DMS153 (cell line): ENCODE data around the gene TMEM203.

Source experiments
- DNase-seq: peaks from one replicate; lab custom pipeline; 2025; lab: John Stamatoyannopoulos, UW

The TMEM203 gene

GRCh38 chr9:137228968-137229896 lies 23.8 kb upstream of the TMEM203 start:
- no peak for DNase-seq

- no peak for DNase-seq
Observed at GRCh38 chr9:137228506-137228967, 23.1 kb upstream of the TMEM203 start.

DNA sequence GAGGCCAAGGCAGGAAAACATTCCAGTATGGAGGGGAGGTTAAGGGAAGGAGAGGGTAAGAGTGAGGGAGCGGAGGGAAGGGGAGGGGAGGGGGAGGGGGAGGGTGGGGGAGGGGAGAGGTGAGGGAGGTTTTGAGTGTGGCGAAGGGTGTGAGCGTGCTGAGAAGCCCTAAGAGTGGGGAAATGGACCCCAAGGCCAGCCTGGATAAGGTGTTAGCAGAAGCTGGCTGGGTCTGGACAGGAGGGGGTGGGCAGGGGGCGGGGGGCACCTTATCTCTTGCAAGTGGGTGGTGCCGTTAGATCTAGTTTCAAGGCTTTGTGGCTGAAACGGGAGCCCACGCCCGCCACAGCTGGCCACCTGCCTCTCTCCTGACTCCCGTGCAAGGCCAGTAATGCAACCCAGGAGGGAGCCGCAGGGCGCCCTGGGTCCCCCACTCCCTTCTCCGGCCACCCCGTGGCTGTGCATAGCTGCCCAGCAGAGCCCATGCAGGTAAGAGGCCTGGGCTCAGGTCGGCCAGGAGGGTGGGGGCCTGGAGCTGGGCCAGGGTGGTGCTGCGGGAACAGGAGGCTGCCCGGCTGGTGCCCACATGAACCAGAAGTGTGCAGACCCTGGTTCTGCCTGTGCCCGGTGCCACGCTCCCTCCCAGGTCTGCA lies 22.5 kb upstream of the TMEM203 start:
- DNase-seq = no peak

- DNase-seq = peak; percentile 63
Observed at GRCh38 chr9:137227054-137227852, 21.8 kb upstream of the TMEM203 start, which contains the start of gene RNF224. Gene RNF224 (plus strand): TSS chr9:137227502. CDS start chr9:137228336, 834 bp downstream.

DNA sequence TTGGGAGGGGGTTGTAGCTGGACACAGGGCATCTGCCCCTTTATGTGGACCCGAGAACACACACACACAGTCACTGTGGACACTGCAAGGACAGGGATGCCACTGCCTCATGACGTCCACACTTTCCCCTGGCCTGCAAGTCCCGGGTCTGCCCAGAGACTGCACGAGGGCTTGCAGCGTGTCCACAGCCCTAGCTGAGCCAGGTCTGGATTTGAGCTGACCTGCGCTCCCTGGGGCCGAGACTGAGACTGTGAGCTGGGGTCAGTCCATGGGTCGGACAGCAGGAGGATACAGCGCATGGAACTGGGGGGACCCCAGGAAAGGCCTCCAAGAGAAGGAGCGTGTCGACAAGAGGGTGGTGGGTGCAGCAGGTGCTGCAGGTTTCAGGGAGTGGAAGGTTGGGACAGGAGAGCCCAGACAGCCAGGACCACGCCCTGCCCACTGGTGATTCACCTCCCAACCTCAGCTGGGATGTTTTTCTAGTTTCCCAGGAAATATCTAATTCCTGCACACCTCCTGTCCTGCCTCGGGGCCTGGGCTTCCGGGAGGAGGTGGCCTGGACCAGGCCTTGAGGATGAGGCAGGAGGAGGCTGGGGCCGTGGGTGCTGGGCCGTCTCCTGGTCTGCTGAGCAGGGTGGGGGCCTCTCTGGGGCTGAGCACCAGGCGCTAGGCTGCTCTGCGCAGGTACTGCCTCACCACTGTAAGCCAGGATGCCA lies 21.0 kb upstream of the TMEM203 start:
- DNase-seq = no peak

DNA sequence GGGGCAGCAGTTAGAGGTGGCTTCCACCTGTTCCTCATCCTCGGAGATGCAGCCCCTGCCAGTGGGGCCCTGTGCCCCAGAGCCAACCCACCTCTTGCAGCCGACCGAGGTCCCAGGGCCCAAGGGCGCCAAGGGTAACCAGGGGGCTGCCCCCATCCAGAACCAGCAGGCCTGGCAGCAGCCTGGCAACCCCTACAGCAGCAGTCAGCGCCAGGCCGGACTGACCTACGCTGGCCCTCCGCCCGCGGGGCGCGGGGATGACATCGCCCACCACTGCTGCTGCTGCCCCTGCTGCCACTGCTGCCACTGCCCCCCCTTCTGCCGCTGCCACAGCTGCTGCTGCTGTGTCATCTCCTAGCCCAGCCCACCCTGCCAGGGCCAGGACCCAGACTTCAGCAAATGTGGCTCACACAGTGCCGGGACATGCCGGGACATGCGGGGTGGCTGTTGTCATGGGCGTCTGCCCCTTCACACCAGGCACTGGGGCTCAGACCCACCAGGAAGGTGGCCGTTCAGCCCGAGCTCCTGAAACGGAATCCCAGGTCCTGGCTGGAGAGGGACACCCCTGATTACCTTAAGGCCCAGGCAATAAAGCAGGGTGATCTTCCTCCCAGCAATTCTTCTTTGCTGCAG lies 20.4 kb upstream of the TMEM203 start:
- no peak for DNase-seq

DNA sequence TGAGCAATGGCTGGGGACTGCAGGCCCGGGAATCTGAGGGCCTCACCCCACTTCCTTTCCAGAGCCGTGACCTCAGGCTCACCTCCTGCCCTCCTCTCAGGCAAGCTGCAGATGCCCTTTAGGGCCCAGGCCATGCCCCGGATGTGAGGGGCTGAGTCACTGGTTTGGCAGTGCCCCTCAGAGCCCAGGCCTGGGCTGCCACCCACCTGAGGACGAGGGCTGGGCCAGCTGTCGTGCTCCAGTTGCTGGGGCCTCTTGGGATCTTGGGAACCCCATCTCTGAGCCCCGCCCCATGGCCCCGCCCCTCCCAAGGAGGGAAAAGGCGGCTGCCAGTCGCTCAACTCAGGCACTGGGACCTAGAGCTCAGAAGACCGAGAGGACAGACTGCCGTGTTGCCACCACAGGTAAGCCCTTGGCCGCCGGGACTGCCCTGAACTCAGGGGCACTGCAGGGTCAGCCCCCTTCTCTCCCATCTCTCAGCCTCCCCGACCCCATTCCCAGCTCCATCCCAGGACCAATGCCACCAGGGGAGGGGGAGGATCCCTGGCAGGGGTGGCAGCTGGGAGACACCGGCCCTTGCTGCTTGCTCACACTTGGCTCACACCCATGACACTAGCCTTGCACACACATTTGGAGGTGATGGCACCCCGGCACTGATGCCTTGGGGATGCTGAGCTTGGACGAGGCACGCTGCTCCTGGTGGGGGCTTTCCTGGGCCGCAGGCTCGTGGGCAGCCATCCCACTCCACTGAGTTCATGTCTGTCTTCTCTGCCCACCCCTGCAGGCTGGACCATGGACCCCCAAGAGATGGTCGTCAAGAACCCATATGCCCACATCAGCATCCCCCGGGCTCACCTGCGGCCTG lies 19.6 kb upstream of the TMEM203 start, which contains the start of gene CYSRT1:
Gene CYSRT1 (plus strand): TSS at position 345 of the 865 bp plus-strand sequence. CDS start 448 bp downstream, at position 793.
- DNase-seq = no peak

DNA sequence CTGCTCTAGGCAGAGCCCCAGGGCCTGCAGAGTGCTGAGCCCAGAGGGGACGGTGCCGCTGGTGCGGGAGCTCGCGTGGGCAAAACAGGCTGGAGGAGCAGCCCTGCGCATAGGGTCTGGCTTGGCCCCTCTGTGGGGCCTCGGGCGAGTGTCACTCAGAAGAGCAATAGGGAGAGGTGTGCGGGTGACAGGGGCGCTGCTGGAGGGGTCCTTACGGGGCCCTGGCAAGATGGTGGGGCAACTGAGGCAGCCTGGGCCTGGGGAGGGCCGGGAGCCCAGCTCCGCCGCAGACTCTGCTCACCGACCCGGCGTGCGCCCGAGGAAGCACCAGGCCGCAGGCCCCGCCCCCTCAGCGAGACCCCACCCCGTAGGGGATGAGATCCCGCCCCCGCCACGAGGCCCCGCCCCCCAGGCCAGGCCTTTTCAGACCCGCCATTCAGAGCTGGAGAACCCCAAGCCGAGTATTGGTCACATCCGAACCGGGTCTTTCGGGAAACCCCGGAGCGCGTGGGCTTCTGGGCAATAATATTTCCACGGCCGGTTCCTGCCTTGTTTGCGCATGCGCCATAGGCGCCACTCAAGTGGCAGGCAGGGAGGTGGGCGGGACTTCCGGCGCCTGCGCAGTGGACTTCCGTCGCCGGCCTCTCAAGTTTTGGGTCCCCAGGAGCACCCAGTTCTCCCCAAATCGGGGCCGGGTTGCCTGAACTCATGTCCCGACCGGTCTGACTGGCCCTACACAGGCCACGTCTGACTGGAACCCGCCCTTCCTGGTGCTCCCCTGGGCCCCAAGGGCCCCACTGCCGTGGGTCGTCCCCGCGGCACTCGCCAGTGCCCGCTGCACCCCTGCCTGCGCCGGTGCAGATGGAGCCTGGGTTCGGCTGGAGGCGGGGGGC lies 17.9 kb upstream of the TMEM203 start:
- DNase-seq = peak; percentile 95

GRCh38 chr9:137222190-137223077 lies 17.0 kb upstream of the TMEM203 start, which contains the start of gene RNF208:
Gene RNF208 (minus strand): TSS chr9:137222240. CDS start chr9:137221212, 1,028 bp downstream.
- DNase-seq = no peak

- DNase-seq = no peak
Observed at GRCh38 chr9:137221506-137222111, 16.2 kb upstream of the TMEM203 start.

DNA sequence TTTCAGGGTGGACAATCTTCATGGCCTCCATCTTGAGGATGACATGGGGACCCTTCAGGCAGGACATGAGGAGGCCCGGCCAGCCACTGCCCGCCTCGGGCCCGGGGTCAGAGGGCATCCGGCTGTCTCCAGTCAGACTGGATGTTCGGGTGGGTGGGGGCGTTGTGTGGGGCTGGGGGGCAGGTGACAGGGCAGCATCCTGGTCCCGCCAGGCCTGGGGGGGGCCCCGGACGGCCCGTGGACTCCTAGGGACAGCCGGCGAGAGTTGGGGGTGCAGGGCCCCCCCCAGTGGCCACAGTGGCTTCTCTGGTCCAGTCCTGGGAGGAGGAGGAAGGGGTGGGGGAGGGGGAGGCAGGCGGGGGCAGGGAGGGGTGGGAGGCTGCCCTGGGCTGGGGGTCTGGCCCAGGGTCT lies 15.7 kb upstream of the TMEM203 start:
- no peak for DNase-seq

- no peak for DNase-seq
Observed at GRCh38 chr9:137220317-137221094, 15.1 kb upstream of the TMEM203 start.

GRCh38 chr9:137219757-137220316 lies 14.4 kb upstream of the TMEM203 start:
- DNase-seq = no peak

DNA sequence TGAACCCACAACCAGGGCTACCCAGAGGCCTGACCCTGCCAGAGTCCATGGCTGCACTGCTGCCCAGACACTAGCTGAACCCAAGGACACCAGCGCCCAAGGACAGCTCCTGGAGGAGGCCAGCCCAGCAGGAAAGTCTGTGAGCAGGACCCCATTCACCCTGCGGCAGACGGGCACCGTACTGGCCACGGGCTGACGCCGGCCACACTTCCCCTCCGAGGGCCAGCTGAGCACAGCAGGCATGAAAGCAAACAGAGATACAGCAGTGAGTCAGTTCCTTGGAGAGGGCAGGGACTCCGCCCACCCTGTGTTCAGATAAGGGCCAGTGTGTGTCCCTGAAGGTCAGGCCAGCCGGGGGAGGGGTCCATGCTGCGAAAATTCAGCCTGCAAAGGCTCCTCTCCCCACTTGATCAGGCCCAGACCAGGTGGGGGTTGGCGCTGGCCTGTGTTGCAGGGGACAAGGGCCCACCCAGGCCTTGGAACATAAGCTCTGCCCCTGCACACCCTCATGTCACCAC lies 13.4 kb upstream of the TMEM203 start:
- no peak for DNase-seq

DNA sequence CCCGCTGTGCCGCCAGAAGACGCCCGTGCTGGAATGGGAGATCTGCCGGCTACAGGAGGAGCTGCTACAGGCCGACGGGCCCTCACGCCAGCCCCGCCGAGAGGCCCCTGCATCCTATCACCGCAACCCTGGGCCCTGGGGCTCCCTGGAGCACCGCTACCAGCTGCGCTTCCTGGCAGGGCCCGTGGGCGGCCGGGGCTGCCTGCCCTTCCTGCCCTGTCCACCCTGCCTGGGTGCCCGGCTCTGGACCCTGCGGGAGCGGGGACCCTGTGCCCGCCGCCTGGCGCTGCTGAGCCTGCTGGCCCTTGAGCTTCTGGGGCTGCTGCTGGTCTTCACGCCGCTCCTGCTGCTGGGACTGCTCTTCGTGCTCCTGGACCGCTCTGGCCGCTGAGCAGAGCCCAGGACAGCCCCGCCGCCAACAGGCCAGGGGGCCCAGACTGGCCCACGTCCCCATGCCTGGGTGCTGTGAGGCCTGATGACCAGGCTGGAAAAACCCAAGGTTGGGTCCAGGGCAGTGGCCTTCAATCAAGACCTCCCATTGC lies 12.8 kb upstream of the TMEM203 start:
- no peak for DNase-seq
